Measurements from ENCODE around the gene SMARCA4.

The SMARCA4 gene
- 142 to 188 (median 159) reads per million in 4 experiments for total RNA-seq

GRCh38 chr19:10960314-10961072 is at the start of gene SMARCA4:
Gene SMARCA4, plus strand, starts transcription at chr19:10961030. Its CDS starts 23,122 bp downstream, at chr19:10984152.
- peak; percentile 97 for DNase-seq

- no peak for DNase-seq
These were observed 49.1 kb upstream of the SMARCA4 start for GRCh38 chr19:10911579-10912363.

- DNase-seq = no peak
These were observed 48.2 kb upstream of the SMARCA4 start for GRCh38 chr19:10912619-10913018.

DNA sequence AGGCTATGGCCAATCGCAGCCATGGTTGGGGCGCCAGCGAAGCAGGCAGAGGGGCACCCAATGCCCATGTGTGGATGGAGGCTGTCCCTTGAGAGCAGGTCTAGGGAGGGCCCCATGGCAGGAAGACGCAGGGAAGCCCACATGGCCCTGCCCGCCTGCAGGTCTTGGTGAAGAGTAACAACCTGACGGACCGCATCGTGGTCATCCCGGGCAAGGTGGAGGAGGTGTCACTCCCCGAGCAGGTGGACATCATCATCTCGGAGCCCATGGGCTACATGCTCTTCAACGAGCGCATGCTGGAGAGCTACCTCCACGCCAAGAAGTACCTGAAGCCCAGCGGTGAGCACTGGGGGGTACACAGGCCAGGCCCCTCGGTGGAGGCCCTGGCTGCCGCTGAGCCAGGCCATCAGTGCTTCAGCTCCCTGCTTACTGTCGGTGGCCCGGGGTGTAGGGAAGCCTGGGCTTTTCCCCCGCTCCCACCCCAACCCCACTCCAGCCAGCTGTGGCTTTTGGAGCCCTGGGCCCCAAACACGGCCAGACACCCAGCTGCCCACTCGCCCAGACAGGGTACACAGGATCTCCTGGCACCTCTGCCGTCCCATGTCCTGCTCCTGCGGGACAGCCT is 47.0 kb upstream of the SMARCA4 start:
- DNase-seq = no peak

DNA sequence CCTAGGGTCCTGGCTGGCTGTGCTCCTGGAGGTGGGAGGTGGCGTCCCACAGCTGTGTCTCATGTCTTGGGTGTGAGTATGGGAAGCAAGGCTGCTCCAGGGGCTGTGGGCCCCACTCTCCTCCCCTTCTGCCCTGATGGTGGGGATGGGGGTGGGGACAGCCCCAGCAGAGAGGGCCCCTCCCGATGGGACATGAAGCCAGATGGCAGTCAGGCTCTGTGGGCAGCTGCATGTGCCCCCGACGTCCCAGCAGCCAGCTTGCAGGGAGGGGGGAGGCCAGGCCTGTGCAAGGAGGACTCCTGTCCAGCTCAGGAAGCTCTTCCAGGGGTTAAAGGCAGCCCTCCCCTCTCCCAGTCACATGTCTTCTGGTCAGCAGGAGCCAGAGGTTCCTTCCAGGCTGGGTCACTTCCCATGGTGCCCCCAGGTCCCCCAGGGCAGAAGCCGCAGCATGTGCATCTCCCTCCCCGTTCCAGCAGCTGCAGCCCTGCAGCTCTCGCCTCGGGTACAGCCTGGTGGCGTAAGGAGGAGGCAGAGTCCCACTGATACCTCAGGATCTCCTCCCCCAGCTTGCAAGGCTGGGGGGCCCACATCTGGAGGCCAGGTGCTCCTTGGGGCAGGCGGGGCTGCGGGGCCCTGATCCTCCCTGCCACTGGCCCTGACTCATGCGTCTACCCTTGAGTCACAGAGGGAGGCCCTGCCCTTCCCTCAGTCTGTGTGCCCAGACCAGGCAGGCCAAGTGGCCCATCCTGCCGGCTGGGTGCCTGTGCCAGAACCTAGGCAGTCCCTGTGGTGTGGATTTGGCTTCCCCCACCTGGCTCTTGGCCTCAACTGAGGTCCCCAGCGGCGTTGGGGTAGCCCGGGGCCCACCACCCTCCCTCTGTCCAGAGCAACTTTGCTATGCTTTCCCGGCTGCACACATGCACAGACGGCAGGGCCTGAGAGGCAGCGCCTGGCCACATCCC is 45.4 kb upstream of the SMARCA4 start:
- no peak for DNase-seq

- DNase-seq = no peak
These were observed 44.2 kb upstream of the SMARCA4 start for GRCh38 chr19:10916602-10917001.

GRCh38 chr19:10918359-10918758 is 42.5 kb upstream of the SMARCA4 start:
- no peak for DNase-seq

GRCh38 chr19:10919352-10920287 is 41.2 kb upstream of the SMARCA4 start:
- no peak for DNase-seq

DNA sequence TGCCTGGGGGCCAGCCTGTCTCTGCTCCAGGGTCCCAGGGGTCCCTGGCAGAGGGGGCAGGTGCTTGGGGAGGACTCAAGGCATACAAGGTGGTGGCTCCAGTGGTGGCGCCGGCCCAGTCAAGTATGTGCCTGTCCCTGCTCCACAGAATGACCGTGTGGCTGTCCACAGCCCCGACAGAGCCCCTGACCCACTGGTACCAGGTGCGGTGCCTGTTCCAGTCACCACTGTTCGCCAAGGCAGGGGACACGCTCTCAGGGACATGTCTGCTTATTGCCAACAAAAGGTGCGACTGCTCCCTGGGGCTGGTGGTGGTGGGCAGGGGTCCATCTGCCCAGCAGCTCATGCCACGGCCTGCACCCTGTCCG is 40.6 kb upstream of the SMARCA4 start:
- DNase-seq = no peak

DNA sequence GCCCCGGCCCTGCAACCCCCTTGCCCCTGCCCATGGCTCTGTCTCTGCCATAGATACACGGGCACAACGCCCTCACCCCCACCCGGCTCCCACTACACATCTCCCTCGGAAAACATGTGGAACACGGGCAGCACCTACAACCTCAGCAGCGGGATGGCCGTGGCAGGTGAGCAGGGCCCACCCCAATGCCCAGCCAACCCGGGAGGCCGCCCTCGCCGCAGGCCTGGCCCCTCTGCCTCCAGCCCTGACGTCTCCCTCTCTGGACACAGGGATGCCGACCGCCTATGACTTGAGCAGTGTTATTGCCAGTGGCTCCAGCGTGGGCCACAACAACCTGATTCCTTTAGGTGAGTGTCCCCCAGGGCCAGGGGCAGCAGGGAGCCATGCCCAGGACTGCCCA is 40.0 kb upstream of the SMARCA4 start:
- DNase-seq = no peak

- DNase-seq = no peak
These were observed 39.5 kb upstream of the SMARCA4 start for GRCh38 chr19:10921199-10921909.

DNA sequence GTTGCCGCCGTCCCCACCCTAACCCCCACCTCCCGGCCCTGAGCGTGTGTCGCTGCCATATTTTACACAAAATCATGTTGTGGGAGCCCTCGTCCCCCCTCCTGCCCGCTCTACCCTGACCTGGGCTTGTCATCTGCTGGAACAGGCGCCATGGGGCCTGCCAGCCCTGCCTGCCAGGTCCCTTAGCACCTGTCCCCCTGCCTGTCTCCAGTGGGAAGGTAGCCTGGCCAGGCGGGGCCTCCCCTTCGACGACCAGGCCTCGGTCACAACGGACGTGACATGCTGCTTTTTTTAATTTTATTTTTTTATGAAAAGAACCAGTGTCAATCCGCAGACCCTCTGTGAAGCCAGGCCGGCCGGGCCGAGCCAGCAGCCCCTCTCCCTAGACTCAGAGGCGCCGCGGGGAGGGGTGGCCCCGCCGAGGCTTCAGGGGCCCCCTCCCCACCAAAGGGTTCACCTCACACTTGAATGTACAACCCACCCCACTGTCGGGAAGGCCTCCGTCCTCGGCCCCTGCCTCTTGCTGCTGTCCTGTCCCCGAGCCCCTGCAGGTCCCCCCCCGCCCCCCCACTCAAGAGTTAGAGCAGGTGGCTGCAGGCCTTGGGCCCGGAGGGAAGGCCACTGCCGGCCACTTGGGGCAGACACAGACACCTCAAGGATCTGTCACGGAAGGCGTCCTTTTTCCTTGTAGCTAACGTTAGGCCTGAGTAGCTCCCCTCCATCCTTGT is 38.8 kb upstream of the SMARCA4 start:
- DNase-seq = no peak

GRCh38 chr19:10922638-10923014 is 38.2 kb upstream of the SMARCA4 start:
- DNase-seq = no peak

GRCh38 chr19:10923260-10924112 is 37.3 kb upstream of the SMARCA4 start:
- DNase-seq = no peak

GRCh38 chr19:10924597-10924996 is 36.2 kb upstream of the SMARCA4 start:
- no peak for DNase-seq

DNA sequence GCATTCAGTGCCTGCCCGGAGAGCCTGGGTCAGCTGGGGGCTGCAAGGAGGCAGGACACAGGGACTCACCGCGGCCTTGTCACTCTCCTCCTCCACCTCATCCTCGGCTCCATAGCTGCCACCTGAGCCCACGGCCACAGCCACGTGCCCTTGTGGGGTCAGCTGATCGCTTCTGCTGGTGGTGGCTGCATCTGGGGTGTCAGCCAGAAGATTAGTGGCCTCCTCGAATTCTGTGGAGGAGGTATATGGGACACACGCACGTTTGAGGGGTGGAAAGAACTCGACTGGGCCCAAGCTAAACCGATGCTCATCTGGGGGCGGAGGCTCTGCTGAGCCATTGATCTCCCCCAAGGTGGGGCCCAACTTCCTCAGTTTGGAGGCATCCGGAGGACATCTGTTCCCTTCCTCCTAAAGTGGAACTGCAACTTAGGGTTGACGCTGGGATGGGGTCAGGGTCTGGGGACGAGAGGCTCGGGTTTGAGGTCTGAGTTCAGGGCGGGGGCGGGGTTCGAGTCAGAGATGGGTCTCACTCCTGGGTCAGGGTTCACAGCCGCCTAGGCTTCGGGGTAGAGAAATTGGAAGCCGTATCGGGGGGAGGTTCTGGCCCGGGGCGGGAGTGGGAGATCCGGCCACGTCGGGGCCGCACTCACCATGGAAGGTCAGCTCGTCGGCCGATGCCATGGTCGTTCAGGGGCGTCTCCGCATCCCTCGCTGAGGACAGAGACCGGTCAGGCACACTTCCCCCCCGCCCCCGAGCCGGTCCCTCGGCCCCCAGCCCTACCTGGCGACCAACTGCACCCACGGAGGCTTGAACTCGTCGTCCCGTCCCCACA is 32.9 kb upstream of the SMARCA4 start:
- DNase-seq = no peak

- DNase-seq = peak; percentile 91
These were observed 32.0 kb upstream of the SMARCA4 start, which contains the start of the genes TIMM29 and YIPF2 for GRCh38 chr19:10928563-10929401. Gene TIMM29, plus strand, starts transcription at chr19:10928811. Its CDS starts 12 bp downstream, at chr19:10928823. Gene YIPF2, minus strand, starts transcription at chr19:10928639. Its CDS starts 229 bp downstream, at chr19:10928410.

All from effector CD8-positive, alpha-beta T cell (primary cell).